GM21526 (cell line): ENCODE measurements around the gene IFNE.
"Not testable (repeated sequence)": the region's sequence is repeated elsewhere in the genome, so short reads cannot be mapped to it uniquely, and the experiment has no call there.

Experiments
- ATAC-seq: cut with Tn5 transposase; IDR thresholded peaks from one replicate; pipeline ENCODE4 v1.9.1; 2021; ENCODE audit warnings: moderate library complexity; ENCODE audit not compliant: unreplicated experiment, low FRiP score

Gene IFNE

DNA sequence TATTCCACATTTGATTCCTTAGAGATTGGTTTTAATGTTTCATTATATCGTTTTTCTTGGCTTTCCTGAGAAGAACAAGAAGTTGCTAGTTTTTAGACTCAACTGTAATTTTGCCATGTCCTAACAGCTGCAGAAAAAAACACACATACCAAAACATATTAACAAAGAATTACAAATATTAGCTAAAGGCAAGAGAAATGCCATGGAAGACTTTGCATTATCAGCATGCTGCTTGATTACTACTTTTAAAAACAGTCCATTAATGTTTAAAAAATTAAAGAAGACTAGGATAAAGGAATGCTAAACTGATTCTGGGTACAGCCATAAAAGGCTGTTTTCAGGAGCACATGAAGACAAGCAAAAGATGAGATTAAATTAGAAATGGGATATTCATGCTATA lies 20.5 kb upstream of the IFNE start:
- ATAC-seq, result no peak

DNA sequence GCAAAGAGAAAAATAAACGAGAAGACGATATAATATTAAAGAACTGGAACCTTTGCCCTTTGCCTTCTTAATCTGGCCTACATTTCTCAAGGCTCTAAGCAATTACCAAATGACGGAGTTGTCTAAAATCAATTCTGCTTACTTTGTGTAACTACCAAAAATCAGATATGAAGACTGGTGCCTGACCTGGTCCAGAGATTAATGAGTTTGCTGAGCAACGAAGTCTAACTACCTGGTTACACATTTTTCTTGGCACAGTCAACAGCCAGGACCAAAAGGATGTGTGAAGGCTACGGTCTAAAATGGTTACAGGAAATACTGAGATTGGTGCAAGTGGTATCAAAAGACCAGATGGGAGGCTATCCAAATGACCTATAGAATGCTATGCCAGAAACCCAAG lies 17.8 kb upstream of the IFNE start:
- no peak for ATAC-seq

DNA sequence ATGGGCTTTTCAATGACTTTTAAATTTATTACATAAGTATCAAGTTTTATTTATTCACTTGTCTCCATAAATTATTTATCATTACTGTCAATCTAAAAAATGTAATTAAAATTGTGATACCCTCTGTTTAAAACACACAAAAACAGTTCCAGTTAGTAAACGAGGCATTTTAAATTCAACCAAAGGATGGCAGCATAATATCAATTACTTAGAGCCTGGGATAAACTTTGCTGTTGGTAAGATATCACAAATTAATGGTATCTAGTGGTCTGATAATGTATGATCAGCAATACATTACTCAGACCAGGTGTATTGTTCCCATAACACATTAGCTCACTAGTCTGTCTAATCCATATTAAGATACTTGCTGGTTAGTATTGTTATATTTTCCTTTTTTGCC lies 9.6 kb upstream of the IFNE start:
- no peak for ATAC-seq

DNA sequence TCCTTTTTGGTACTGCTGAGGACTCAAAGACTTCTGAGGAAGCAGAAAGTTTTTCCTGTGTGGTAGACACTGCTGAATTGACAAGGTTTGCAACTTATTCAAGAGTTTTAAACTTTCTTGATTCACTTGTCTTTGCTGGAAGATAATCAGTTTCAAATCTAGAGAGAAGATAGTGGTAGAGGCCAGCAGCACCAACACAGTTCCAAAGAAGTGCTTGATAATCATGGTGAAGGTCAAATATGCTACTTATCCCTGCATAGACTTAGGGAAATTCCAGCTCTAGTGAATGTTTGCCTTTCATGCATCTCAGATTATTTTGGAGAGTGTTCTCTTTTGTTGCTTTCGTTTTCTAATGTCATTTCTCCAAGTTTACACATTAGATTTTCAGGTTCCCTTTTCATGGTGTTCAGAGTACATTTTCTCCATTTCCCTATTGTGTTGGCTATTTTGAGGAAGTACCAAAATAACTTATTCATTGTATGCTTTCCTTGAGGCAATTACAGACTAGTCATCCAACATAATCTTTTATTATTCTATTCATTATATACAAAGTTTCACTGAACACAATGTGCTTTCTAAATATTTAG lies 550 bp downstream of the IFNE start:
- ATAC-seq, result no peak

DNA sequence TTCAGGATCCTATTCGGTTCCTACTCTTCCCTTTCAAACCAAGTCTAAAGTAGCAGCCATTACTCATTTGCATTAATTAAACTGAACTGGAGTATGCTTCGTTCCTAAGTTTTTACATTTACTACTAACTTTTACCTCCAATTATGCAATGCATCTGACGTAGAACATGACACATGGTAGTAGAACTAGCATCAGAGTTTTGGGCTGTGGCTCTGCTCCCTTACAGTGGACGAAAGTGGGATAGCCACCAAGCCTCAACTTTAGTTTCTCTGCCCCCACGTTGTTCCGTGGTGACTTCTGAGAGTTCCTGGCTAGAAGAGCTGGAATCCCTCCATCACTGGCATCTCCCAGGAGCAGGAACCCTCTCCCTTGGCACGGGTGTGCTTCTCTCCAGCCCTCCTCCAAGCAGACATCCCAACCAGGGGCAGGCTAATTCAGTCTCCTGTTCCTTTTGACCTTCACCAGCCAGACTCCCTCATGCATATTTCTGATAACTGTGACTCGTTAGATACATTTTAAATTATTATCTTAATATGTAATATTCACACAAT lies 2.9 kb downstream of the IFNE start:
- no peak for ATAC-seq

DNA sequence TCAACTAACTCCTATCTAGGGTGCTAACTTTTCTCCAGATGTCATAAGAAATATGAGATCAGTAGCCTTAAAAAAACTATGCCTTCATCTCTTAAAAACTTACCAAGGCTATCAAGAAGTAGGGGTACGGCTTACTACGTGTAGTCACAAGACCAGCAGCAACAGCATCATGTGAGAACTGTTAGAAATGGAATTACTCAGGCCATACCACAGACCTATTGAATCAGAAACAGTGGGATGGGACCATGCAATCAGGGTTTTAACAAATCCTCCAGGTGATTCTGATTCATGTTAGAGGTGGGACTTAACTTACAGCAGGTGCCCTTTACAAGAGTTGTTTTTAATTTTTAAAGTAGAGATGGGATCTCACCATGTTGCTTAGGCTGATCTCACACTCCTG lies 4.6 kb downstream of the IFNE start:
- no peak for ATAC-seq

DNA sequence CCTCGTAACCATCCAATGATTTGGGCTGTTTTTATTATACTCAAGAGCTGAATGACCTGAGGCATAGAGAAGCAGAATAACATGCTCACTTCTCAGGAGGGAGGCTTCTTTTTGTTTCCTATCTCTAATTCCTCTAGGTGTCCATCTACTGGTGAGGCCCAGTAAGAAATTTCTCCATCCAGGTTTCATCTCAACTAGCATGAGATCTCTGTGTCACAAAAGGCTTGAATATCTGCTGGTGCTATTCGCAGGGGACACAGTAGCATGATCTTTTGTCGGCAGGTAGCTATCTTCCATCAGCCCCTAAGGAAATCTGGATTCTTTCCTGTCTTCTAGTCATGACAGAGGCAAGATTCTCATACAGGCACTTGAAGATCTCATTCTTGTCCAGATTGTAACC lies 8.9 kb downstream of the IFNE start:
- no peak for ATAC-seq

DNA sequence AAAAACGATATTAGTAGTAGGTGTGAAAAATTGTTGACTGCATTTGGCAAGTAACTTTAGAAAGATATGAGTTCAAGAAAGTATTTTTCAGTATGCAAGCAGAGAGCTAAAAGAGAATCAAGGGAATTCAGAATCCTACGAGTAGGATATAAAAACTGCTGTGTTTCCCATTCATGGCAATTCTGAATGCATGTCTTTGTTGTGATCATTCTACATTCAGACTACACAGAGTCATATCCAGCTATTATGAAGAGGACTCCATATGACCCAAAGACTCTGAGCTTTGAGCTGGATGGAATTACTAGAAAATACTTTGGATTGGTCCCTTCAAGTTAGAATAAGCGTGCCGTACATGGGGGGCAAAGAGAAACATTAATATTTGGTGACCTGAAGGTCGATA lies 12.0 kb downstream of the IFNE start:
- no peak for ATAC-seq

DNA sequence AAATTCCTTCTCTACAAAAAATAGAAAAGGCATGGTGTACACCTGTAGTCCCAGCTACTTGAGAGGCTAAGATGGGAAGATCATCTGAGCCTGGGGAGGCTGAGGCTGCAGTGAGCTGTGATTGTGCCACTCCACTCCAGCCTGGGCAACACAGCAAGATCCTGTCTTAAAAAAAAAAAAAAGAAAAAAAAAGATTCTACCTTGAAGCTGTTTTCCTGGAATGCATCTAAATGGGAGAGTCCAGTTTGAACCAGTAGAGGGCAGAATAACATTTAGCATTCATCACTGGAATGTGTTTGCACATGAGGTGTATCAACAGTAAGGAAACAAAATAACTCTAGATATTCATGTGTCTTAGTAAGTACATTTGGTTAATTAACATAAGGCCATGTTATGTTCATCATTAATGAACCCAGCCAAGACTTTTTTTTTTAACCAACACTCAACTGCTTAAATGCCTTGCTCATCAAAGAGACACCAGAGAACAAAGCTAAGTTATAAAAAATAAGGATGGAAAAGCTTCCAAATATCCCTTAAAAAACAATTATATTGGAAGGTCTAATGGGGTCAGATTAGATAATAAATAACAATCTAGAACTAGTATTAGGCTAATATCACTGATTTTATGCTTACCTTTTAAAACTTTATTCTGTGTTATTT lies 16.1 kb downstream of the IFNE start:
- no peak for ATAC-seq

DNA sequence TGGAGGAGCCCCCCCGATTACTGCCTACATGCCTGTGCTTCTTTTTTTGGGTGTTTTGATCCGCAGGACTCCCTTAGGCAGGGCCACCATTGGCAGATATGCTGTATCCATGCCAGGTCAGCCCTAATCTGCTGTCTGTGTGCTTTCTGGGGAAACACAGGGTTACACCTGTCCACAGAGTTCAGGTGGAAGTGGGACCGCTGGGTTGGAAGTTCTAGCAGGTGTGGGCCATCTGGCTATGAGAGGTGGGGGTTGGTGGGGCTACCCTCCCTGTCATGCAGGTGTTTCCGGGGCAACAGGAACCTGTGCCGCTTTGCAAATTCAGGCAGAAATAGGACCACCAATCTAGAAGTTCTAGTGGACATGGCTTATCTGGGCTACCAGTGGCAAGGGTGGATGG lies 17.0 kb downstream of the IFNE start:
- ATAC-seq, result no peak

DNA sequence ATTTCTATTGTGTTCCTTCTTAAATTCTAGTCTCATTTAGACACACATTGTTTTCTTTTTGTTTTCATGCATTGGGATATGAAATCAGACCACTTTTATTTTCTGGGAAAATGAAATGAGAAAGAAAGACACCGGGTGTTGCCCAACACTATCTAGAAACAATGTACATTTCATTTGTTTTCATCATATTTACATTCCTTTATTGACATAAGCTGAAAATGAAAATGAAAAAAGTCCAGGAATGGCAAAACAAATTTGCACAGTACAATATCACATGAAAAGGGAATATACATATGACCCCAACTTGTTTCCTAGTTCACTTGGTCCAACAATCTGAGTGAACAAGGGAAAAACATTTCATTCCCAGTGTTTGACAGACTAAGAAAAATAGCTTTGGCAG lies 20.7 kb downstream of the IFNE start:
- no peak for ATAC-seq

DNA sequence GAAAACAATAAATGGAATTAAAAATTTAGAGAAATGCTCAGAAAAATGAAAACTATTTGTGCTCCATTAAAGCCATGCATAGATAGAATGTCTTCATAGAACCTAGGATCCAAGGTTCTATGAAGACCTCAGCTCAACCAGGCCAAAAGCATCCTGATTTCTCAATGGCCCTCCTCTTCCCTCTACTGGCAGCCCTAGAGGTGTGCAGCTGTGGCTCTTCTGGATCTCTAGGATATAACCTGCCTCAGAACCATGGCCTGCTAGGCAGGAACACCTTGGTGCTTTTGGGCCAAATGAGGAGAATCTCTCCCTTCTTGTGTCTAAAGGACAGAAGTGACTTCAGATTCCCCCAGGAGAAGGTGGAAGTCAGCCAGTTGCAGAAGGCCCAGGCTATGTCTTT lies 26.8 kb downstream of the IFNE start:
- peak; percentile 92 for ATAC-seq

DNA sequence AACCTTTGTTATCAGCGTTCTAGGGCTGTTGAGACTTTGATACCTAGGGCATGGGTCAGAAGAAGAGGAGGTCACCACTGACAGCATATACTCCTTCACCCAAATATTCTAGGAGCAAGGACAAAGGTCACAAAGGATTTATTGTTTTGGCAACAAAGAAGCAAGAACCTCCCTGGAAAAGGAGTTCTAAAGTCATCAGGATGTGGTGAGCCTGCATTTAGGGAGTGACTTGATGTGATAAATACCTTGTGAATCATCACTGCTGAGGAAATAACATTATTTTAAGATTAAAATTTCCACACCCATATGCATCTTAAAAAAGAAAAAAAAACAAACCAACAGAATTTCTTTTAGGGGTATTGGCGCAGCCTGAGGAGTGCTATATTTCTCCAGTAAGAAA lies 28.0 kb downstream of the IFNE start:
- ATAC-seq, result no peak

DNA sequence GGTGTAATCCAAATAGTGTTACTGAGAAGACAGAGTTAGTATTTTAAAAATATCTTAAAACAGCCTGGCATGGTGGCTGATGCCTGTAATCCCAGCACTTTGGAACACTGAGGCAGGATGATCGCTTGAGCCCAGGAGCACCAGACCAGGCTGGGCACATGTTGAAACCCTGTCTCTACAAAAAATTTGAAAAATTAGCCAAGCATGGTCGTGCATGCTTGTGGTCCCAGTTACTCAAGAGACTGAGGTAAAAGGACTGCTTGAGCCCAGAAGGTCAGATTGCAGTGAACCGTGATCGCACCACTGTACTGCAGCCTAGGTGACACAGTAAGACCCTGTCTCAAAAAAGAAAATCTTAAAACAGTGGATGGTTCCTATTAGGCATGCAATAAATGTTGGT lies 29.4 kb downstream of the IFNE start:
- ATAC-seq, result no peak

DNA sequence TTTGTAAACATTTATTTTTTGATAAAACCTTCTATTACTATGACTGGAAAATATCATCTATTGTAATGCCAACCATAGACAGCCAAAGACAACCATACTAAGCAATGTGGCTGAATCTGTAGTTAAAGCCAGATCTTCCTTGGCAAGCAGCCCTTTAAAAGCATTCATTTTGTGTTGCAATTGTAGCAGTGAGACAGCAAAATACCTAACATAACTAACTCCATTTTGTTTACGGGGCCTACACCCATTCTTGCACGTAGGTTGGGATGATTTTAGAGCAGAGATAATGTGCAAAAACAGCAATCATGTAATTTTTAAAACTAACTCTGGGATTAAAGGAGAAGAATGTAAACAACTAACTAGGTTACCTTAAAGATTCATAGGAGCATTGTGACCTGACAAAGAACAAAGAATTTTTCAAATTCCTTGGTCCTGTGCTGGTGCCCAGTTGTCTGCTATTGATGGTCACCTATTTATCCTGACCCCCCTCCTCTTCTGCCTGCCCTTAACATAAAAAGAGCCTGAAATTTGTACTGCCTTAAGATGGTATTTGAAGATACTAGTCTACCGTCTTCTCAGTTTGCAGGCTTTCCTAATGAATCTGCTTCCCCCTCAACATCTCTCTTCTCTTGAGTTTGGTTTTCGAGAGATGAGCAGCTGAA lies 31.2 kb downstream of the IFNE start:
- no peak for ATAC-seq

DNA sequence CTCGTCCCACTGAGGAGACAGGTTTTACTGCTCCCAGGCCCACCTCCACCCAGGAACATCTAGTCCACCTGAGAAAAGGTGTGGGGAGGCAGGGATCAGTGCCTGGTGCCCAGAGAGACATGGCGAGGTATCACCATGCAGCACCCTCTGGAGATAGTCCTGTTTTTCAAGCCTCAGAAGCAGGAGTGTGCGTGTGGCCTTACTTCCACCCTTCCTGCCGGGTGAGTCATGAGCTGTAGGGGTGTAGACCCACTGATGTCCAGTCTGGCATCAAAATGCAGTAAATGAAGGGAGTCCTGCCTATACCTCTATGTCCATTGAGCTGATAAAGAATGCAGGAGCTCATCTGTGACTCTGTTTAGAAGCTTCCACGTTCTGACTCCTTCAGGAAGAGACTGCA lies 32.8 kb downstream of the IFNE start:
- ATAC-seq, result not testable (repeated sequence)

DNA sequence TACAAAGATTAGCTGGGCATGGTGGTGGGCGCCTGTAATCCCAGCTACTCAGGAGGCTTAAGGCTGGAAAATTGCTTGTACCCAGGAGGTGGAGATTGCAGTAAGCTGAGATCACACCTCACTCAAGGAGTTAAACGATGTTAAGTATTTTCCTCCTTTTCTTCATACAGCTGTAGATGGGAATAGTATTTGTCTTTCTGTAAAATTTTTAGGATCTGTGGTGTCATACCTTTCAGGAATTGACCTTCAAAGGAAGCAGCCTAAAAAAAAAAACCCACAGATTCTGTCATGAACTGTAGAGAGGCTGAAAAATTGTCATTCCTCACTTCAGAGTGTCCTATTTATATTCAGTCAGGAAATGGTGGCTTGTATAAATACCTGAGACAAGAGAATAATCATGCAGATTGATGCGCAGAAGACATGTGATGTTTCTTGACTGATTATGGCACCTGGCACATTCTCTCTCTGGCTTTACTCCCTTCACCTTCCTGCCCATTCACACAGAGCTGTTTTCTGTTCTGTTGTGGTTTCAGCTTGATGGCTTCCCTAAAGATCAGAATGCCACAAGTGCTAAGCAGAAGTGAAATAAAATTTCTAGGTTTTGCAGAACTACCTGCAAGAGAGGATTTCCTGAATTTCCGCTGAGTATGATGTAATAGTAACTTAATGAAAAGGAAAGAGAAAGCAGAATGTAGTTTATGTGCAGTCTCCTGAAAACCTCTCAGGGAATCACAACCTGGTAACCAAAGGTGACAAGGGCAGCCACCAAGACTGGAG lies 38.1 kb downstream of the IFNE start:
- ATAC-seq, result peak; percentile 78

DNA sequence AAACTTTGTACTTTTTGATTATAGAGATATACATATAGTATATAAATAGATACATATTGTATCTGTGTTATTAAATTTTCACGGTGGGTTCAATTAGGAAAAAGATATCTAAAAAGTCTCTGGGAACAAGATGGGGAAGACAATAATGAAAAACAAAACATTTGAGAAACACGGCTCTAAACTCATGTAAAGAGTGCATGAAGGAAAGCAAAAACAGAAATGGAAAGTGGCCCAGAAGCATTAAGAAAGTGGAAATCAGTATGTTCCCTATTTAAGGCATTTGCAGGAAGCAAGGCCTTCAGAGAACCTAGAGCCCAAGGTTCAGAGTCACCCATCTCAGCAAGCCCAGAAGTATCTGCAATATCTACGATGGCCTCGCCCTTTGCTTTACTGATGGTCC lies 42.0 kb downstream of the IFNE start, which contains the start of gene IFNA1:
Gene IFNA1 (plus strand): TSS at position 301 of the 400 bp plus-strand sequence. CDS start 69 bp downstream, at position 370.
- no peak for ATAC-seq

DNA sequence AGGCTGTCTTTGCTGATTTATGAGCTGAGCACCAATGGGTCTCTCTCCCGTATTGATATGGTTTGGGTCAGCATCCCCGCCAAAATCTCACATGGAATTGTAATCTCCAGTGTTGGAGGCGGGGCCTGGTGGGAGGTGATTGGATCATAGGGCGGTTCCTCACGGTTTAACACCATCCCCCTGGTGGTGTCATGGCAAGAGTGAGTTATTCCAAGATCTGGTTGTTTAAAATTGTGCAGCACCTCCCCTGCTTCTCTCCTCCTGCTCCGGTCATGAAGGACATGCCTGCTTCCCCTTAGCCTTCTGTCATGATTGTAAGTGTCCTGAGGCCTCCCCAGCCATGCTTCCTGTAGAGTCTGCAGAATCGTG lies 47.1 kb downstream of the IFNE start:
- not testable (repeated sequence) for ATAC-seq

DNA sequence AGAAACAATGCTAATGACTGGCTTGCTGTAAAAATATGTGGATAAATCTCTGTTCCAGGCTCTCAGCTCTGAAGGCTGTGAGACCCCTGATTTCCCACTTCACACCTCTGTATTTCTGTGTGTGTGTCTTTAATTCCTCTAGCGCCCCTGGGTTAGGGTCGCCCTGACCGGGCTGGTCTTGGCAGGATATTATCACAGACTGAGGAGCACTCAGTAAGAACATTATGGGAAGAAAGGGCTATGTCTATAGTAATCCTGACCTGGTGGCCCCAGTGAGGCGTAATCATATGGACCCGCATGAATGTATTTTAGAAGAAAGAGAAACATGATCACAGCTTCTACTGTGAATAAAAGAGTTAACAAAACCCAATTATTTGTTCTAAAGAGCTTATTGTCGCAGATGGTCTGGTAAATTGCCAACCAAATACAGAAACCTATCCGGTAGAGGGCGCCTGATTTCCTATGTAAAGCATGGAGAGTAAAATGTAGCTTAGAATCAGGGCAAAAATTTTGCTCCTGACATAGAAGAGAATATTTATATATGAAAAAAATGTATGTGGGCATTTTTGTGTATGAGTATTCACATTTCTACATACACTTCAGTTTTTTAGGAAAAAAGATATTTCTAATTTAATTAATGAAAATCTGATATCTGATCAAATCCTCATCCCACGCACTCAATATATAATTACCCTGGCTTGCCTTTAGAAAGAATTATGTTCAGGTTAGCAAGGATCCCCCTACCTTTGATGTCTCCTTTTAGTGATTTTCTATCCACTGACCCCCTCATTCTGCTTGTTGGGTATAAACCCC lies 47.7 kb downstream of the IFNE start:
- ATAC-seq, result no peak
